PC-9 (cell line): ENCODE measurements around the gene LRRC8A. TPM values are rescaled to one million over a fixed set of nuclear protein-coding genes. Genes with fewer than 3 reads are reported as not detected.
"Not testable (repeated sequence)": the region's sequence is repeated elsewhere in the genome, so short reads cannot be mapped to it uniquely, and the experiment has no call there.

Experiments
- BruUV-seq: library from RNA; stranded (reverse); fragments of 400-500 nt; replicated peaks from 2 replicates; lab custom pipeline; 2021; lab: Mats Ljungman, UMichigan
- CTCF ChIA-PET: fragments of 300-600 bp; sonication (Branson Sonifier 250); formaldehyde crosslinking; loops from one replicate; lab custom pipeline; 2022; ENCODE audit warnings: antibody characterized with exemption; lab: Charles Lee
- POLR2A ChIA-PET: fragments of 300-600 bp; sonication (Branson Sonifier 250); formaldehyde crosslinking; loops from one replicate; lab custom pipeline; 2022; ENCODE audit warnings: antibody characterized with exemption; ENCODE audit not compliant: unreplicated experiment; lab: Charles Lee
- DNase-seq, 2 experiments: peaks; one replicate each; pipeline versions ENCODE4 v3.0.0 to v3.0.0-alpha.2; 2015 to 2022; ENCODE audit warnings: mixed read lengths in 1 of 2
- H2AFZ ChIP-seq: fragments of 200-600 bp; sonication (generic); 2 replicates; pipeline ENCODE4 v1.8.1; 2017; ENCODE audit warnings: antibody characterized with exemption
- H3F3A ChIP-seq: fragments of 200-600 bp; sonication (generic); 2 replicates; pipeline ENCODE4 v1.8.1; 2017; ENCODE audit warnings: antibody characterized with exemption, mild to moderate bottlenecking, low read depth; ENCODE audit not compliant: insufficient read depth
- H3K27ac ChIP-seq: fragments of 200-600 bp; sonication (generic); 2 replicates; pipeline ENCODE4 v1.6.1; 2016; ENCODE audit warnings: mixed run types
- H3K27me3 ChIP-seq: fragments of 200-600 bp; sonication (generic); 2 replicates; pipeline ENCODE4 v1.6.1; 2016; ENCODE audit warnings: low read depth, mixed run types; ENCODE audit not compliant: insufficient read depth
- H3K36me3 ChIP-seq: fragments of 200-600 bp; sonication (generic); 2 replicates; pipeline ENCODE4 v1.6.1; 2016; ENCODE audit warnings: low read depth, mixed run types
- H3K4me1 ChIP-seq: fragments of 200-600 bp; sonication (generic); replicated peaks from 2 replicates; pipeline ENCODE4 v1.6.1; 2016; ENCODE audit warnings: mixed run types; ENCODE audit not compliant: insufficient read depth
- H3K4me2 ChIP-seq: fragments of 200-600 bp; sonication (generic); 2 replicates; pipeline ENCODE4 v1.6.1; 2017; ENCODE audit warnings: mixed run types
- H3K4me3 ChIP-seq: fragments of 200-600 bp; sonication (generic); 2 replicates; pipeline ENCODE4 v1.6.1; 2016; ENCODE audit warnings: mixed run types
- H3K79me2 ChIP-seq: fragments of 200-600 bp; sonication (generic); 2 replicates; pipeline ENCODE4 v1.6.1; 2017; ENCODE audit warnings: low read depth, mixed run types
- H3K9me2 ChIP-seq: fragments of 200-600 bp; sonication (generic); 2 replicates; pipeline ENCODE4 v1.8.1; 2017; ENCODE audit warnings: mild to moderate bottlenecking; ENCODE audit not compliant: insufficient read depth
- H3K9me3 ChIP-seq: fragments of 200-600 bp; sonication (generic); 2 replicates; pipeline ENCODE4 v1.8.1; 2016; ENCODE audit warnings: low read depth; ENCODE audit not compliant: insufficient read depth
- H4K20me1 ChIP-seq: fragments of 200-600 bp; sonication (generic); 2 replicates; pipeline ENCODE4 v1.8.1; 2017; ENCODE audit not compliant: insufficient read depth
- intact Hi-C: fragments of 100-400 bp; cut with micrococcal nuclease; formaldehyde crosslinking; loops from one replicate; pipeline ENCODE4 v1.10.0; 2022; ENCODE audit not compliant: unreplicated experiment
- total RNA-seq: library from RNA; stranded (reverse); gene quantifications from 2 replicates; pipeline ENCODE4 v1.2.3, GENCODE V29; 2021
- TF ChIP-seq, protein P1 (sequence below): fragments of 200-600 bp; sonication (generic); conservative IDR thresholded peaks from 2 replicates; pipeline ENCODE4 v1.6.1; 2017; ENCODE audit warnings: mixed run types, antibody characterized with exemption, mild to moderate bottlenecking, moderate library complexity

LRRC8A gene
- total RNA-seq, 1 experiment from 2014 or later = 90.3 TPM

DNA sequence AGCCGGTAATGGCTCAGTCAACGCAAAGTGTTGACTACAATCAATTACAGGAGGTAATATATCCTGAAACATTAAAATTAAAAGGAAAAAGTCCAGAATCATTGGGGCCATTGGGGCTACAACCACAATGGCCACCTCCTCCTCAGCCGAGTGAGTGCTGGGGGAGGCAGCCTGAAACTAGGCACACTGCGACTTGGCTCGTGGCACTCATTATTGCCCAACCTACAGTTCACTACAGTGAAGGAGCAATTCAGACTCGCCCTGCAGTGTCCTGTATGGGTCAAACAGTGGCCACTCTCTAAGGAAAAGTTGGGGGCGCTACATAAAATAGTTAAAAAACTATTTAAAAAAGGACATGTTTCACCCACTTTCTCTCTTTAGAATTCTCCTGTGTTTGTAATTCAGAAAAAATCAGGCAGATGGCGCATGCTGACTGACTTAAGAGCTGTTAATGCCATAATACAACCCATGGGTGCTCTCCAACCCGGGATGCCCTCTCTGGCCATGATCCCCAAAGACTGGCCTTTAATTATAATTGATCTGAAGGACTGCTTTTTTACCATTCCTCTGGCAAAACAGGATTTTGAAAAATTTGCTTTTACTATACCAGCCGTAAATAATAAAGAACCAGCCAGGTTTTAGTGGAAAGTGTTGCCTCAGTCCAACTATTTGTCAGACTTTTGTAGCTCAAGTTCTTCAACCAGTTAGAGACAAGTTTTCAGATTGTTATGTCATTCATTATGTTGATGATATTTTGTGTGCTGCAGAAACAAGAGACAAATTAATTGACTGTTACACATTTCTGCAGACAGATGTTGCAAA lies 29.9 kb upstream of the LRRC8A start:
- H3K79me2 ChIP-seq, H3K4me2 ChIP-seq, H3K27ac ChIP-seq, H3F3A ChIP-seq, H3K9me3 ChIP-seq, H3K4me3 ChIP-seq, H3K27me3 ChIP-seq, H2AFZ ChIP-seq, POLR2A ChIA-PET, H4K20me1 ChIP-seq, H3K36me3 ChIP-seq, BruUV-seq, H3K9me2 ChIP-seq: not testable (repeated sequence)
- H3K4me1 ChIP-seq = peaks cover 13% of the 10 kb centered on the region
- TF ChIP-seq, protein P1, sequence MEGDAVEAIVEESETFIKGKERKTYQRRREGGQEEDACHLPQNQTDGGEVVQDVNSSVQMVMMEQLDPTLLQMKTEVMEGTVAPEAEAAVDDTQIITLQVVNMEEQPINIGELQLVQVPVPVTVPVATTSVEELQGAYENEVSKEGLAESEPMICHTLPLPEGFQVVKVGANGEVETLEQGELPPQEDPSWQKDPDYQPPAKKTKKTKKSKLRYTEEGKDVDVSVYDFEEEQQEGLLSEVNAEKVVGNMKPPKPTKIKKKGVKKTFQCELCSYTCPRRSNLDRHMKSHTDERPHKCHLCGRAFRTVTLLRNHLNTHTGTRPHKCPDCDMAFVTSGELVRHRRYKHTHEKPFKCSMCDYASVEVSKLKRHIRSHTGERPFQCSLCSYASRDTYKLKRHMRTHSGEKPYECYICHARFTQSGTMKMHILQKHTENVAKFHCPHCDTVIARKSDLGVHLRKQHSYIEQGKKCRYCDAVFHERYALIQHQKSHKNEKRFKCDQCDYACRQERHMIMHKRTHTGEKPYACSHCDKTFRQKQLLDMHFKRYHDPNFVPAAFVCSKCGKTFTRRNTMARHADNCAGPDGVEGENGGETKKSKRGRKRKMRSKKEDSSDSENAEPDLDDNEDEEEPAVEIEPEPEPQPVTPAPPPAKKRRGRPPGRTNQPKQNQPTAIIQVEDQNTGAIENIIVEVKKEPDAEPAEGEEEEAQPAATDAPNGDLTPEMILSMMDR = peak; percentile 80
- CTCF ChIA-PET = interaction anchor here (0.7 kb wide), 2 partner anchors 76 to 176 kb away, joined by 3 read pairs; partner anchors contain the start of gene SH3GLB2
- intact Hi-C loops = loop anchor here (1.0 kb wide), 1 partner anchor 76 kb away; no protein-coding TSS in a partner anchor
- peak in 1 of 2 experiments; percentile 39 for DNase-seq

DNA sequence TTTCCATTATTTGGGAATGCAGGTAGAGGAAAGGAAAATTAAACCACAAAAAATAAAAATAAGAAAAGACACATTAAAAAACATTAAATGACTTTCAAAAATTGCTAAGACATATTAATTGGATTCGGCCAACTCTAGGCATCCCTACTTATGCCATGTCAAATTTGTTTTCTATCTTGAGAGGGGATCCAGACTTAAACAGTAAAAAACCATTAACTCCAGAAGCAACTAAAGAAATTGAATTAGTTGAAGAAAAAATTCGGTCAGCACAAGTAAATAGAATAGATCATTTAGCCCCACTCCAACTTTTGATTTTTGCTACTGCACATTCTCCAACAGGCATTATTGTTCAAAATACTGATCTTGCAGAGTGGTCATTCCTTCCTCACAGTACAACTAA lies 29.3 kb upstream of the LRRC8A start:
- H3K36me3 ChIP-seq, H3K27ac ChIP-seq, H3K4me3 ChIP-seq, H3F3A ChIP-seq, DNase-seq, H4K20me1 ChIP-seq, H3K27me3 ChIP-seq, H3K79me2 ChIP-seq, H3K9me3 ChIP-seq, BruUV-seq, H3K9me2 ChIP-seq, POLR2A ChIA-PET, H2AFZ ChIP-seq: not testable (repeated sequence)
- CTCF ChIA-PET = interaction anchor here (0.7 kb wide), 2 partner anchors 76 to 176 kb away, joined by 3 read pairs; partner anchors contain the start of gene SH3GLB2
- Histone ChIP-seq H3K4me1 (peaks cover 13% of the 10 kb centered on the region), H3K4me2 (0 out of 2 replicates have a peak overlapping the region, but pooled peaks have one; percentile 1)
- intact Hi-C loops = loop anchor here (1.0 kb wide), 1 partner anchor 76 kb away; no protein-coding TSS in a partner anchor

DNA sequence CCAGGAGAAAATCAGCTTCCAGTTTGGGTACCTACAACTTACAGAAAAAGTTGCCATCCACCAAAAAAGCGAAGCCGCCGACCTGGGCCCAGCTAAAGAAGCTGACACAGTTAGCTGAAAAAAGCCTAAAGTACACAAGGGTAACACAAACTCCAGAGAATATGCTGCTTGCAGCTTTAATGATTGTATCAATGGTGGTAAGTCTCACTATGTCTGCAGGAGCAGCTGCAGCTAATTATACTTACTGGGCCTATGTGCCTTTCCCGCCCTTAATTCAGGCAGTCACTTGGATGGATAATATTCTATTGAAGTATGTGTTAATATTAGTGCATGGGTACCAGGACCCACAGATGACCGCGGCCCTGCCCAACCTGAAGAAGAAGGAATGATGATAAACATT lies 27.5 kb upstream of the LRRC8A start:
- POLR2A ChIA-PET, H4K20me1 ChIP-seq, DNase-seq, H3K9me2 ChIP-seq, intact Hi-C loops, H2AFZ ChIP-seq, H3K27me3 ChIP-seq, H3F3A ChIP-seq, H3K4me3 ChIP-seq, H3K79me2 ChIP-seq, H3K4me2 ChIP-seq, BruUV-seq, H3K27ac ChIP-seq, H3K36me3 ChIP-seq, H3K9me3 ChIP-seq: not testable (repeated sequence)
- peaks cover 13% of the 10 kb centered on the region for H3K4me1 ChIP-seq
- CTCF ChIA-PET = interaction anchor here (0.6 kb wide), 1 partner anchor 76 kb away, joined by 5 read pairs; no protein-coding TSS in a partner anchor

DNA sequence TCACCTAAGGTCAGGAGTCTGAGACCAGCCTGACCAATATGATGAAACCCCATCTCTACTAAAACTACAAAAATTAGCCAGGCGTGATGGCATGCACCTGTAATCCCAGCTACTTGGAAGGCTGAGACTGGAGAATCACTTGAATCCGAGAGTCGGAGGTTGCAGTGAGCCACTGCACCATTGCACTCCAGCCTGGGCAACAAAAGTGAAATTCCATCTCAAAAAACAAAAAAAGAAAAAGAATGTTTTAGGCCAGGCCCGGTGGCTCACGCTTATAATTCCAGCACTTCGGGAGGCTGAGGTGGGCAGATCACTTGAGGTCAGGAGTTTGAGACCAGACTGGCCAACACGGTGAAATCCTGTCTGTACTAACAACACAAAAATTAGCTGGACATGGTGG lies 23.5 kb upstream of the LRRC8A start:
- H3K79me2 ChIP-seq, H3K9me3 ChIP-seq, DNase-seq, intact Hi-C loops, H2AFZ ChIP-seq, BruUV-seq, H3K9me2 ChIP-seq, H3K27ac ChIP-seq, H3K36me3 ChIP-seq, H3K4me2 ChIP-seq, H4K20me1 ChIP-seq, CTCF ChIA-PET, H3F3A ChIP-seq, H3K27me3 ChIP-seq, H3K4me3 ChIP-seq, H3K4me1 ChIP-seq: not testable (repeated sequence)
- POLR2A ChIA-PET = interaction anchor here (0.7 kb wide), 2 partner anchors 78 to 80 kb away, joined by 3 to 4 read pairs; no protein-coding TSS in a partner anchor
